ENCODE data around the gene WDR45.

Gene WDR45

DNA sequence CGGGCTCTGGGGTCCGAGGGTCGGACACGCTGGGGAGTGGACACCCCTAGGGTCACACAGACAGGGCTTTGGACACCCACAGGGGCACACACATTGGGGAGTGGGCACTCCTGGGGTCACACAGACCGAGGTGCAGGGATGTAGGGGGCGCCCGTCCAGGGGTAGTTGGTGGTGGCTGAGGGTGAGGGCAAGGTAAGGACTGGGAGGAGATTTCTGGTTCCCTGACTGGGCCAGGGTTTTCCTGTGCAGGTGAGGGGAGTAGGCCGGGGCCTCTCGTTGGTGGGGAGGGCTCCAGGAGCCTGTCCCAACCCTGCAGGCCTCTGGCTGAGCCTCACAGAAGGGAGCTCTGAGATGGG is 21.9 kb upstream of the WDR45 start:
- TF ChIP-seq ZFX (IDR thresholded peaks at IDR 0.05; ENCODE audit: borderline replicate concordance): no peak
- TF ChIP-seq, protein P1, sequence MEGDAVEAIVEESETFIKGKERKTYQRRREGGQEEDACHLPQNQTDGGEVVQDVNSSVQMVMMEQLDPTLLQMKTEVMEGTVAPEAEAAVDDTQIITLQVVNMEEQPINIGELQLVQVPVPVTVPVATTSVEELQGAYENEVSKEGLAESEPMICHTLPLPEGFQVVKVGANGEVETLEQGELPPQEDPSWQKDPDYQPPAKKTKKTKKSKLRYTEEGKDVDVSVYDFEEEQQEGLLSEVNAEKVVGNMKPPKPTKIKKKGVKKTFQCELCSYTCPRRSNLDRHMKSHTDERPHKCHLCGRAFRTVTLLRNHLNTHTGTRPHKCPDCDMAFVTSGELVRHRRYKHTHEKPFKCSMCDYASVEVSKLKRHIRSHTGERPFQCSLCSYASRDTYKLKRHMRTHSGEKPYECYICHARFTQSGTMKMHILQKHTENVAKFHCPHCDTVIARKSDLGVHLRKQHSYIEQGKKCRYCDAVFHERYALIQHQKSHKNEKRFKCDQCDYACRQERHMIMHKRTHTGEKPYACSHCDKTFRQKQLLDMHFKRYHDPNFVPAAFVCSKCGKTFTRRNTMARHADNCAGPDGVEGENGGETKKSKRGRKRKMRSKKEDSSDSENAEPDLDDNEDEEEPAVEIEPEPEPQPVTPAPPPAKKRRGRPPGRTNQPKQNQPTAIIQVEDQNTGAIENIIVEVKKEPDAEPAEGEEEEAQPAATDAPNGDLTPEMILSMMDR (IDR thresholded peaks at IDR 0.05): no peak
- peak overlapping the region; percentile 82 for H3K27ac ChIP-seq

DNA sequence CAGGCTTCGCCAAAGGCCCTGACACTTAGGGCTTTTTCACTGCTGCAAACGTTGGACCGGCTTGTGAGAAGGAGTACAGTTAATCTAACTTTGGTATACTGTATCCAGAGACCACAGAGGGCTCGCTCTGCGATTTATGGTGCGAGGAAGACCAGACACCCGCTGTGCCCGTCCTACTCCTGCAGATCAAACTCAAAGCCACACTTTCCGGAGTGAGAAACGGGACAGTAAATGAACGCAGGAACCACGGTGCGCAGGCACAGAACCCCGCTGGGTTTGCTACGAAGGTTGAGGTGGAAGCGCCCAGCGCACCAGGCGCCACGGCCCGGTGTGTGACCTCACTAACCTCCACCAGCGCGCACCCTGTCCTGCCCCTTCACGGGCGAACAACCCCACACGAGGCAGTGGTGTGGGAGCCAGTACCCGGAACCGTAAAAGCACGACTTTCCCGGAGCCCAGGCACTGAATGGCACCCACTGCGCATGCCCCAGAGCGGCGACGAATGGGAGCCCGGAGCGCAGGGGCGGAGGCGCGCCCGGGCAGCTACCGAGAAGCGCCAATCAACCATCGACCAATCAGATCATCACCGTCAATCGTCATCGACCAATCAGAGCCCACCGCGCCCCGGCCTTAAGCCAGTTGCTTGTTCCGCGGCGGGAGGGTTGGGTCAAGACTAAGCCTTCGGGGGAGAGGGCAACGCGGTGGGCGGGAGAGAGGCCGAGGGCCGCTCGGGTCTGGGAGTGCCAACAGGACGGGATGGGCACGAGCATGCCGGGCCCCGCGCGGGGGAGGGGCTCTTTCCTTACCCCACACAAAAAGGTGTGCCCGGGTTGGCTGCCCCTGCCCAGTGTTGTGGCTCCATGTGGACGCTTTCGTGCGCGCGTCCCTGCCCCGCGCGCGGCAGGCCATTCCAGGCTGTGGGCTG is 21.3 kb upstream of the WDR45 start:
- H3K27ac ChIP-seq: peak overlapping the region; percentile 82
- TF ChIP-seq, protein P1 (IDR thresholded peaks at IDR 0.05): no peak
- no peak for TF ChIP-seq ZFX (IDR thresholded peaks at IDR 0.05; ENCODE audit: borderline replicate concordance)

DNA sequence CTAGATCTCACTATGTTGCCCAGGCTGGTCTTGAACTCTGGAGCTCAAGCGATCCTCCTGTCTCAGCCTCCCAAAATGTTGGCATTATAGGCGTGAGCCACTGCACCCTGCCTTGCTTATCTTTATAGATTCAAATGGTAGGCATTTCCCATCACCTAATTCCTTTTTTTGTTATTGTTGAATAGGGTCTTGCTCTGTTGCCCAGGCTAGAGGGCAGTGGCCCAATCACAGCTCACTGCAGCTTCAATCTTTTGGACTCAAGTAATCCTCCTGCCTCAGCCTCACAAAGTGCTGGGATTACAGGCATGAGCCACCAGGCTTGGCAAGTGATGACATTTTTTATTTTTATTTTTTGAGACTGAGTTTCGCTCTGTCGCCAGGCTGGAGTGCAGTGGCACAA is 16.7 kb upstream of the WDR45 start:
- TF ChIP-seq, protein P1 (IDR thresholded peaks at IDR 0.05): no peak
- no peak overlapping the region for H3K27ac ChIP-seq

DNA sequence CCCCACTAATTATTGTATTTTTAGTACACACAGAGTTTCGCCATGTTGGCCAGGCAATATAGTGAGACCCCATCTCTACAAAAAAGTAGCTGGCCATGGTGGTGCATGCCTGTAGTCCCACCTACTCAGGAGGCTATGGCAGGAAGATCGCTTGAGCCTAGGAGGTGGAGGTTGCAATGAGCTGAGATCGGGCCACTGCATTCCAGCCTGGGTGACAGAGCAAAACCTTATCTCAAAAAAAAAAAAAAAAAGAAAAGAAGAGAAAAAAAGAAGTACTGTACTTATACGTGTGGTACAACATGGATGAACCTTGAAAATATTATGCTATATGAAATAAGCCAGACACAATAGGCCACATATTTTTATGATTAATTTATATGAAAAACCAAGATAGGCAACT is 9.9 kb upstream of the WDR45 start:
- no peak overlapping the region for H3K27ac ChIP-seq
- no peak for TF ChIP-seq ZFX (IDR thresholded peaks at IDR 0.05; ENCODE audit: borderline replicate concordance)
- TF ChIP-seq, protein P1 (IDR thresholded peaks at IDR 0.05): no peak

DNA sequence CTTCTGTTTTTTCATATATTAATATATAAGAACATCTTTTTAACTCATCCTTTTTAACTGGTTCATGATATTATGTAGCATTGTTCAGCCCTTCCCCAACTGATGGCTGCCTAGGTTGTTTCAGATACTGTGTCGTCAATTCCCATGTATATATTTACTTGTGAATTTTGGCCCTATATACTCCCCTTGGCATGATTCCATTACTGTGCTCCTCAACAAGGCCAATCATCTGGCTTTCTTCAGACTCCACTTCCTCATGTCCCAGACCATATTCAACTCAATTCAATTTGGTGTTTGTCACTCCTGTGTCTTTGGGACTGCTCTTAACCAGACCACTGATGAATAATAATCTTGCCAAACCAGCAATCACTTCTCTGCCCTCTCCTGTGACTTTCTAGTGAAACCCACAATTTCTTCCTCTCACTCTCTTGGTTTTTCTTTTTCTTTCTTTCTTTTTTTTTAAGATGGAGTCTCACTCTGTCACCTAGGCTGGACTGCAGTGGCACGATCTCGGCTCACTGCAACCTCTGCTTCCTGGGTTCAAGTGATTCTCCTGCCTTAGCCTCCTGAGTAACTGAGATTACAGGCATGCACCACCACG is 2.7 kb upstream of the WDR45 start:
- TF ChIP-seq ZFX (IDR thresholded peaks at IDR 0.05; ENCODE audit: borderline replicate concordance): no peak
- TF ChIP-seq, protein P1 (IDR thresholded peaks at IDR 0.05): no peak
- H3K27ac ChIP-seq: no peak overlapping the region

DNA sequence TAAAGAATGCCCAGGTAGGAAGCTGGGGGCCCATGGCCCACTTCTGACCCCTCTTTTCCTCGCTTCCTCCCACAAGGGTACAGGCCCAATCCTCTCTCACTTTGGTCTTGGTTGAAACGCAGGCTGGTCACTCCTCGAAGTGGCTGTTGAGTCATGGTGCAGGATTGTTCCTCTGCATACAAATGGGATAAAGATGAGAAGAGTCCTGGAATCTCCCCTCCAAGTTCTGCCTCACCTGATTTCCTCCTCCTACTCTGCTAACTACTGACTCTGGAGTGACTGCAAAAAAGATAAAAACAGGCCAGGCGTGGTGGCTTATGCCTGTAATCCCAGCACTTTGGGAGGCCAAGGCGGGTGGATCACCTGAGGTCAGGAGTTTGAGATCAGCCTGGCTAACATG is 1.7 kb downstream of the WDR45 start:
- no peak overlapping the region for H3K27ac ChIP-seq

More for the DNA sequence above, 1.7 kb downstream of the WDR45 start:
- TF ChIP-seq, protein P1 (IDR thresholded peaks at IDR 0.05): no peak
- no peak for TF ChIP-seq ZFX (IDR thresholded peaks at IDR 0.05; ENCODE audit: borderline replicate concordance)
